GM19099 (cell line): ENCODE measurements around the gene PTPRU.

Source experiments
- POLR2A ChIP-seq: IDR thresholded peaks from 3 replicates; pipeline ENCODE4 v1.6.1; 2011; ENCODE audit warnings: low read depth; ENCODE audit not compliant: insufficient read length; ENCODE audit errors: extremely low read depth

PTPRU gene

DNA sequence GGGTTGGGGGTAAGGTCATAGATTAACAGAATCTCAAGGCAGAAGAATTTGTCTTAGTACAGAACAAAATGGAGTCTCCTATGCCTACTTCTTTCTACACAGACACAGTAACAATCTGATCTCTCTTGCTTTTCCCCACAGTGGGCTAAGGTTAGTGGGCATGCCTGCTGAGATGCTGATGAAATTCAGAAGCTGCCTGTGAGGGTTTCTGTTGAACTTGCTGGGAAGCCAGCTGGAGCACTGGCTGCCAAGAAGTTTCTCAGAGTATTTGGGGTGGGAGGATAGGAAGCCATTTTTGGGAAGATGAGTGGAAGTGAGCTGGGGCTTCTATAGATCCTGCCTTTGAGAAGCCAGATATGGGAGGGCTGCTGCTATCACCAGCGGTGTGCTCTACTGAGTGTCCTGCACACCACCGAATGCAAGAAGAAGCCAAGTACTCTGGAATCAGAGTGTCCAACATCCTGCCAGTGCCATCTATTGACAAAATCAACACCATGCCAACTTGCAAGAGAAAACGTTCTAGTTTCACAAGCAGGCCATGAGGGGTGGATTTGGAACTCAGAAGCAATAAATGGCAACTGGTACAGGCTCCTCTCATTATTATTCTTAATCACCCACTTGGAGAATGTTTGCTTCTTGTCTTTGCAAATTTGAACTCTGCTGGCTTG, 102.7 kb downstream of the PTPRU start:
- TF ChIP-seq POLR2A, result no peak

DNA sequence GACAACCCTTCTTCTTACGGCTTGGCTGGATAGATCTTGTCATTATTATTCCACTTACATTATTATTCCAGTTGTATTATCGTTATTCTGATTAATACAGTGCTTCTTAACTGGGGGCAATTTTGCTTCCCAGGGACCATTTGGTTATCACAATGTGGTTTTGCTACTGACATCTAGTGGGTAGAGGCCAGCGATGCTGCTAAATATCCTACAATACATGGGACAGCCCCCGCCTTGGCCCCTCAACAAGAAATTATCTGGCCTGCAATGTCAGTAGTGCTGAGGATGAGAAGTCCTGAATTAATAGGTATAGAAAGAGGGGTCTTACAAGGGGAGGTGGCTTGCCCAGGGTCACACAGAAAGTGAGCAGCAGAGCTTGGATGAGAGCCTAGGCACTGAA, 105.6 kb downstream of the PTPRU start:
- TF ChIP-seq POLR2A, result no peak

DNA sequence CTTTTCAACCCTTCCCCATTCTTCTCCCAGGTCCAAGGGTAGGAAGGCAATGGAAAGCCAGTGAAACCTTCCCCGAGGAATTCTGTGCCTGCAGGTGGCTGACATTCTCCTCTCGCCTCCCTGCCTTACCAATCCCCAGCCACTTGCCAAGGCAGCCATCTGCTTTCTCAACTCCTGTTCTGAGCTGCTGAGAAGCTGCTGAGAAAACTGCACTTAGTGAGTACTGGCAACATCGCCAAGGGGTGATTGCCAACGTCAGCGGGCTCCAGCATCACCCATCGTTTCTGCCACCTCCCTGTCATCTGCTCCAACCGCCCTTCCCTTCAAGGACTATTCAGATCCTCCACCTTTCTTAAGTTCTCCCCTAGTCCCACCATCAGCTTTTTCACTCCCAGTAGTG, 106.0 kb downstream of the PTPRU start:
- TF ChIP-seq POLR2A, result no peak

DNA sequence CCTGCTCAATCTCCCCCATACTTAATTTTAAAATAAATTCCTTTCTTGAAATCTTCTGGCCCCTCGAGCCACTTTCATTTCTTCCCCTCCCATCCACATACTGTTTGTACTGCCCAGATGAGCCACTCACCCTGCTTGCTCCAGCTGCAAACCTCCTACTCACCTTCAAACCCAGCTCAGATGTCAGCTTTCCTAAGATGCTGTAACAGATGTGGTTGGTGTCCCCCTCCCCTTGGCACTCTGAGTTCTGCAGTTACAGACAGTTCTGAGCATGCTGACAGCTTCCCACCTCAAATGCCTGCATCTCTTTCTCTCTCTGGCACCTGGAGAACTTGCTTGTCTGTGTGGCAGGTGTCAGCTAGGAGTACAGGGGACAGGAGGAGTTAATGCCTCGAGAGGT, 106.7 kb downstream of the PTPRU start:
- no peak for TF ChIP-seq POLR2A

DNA sequence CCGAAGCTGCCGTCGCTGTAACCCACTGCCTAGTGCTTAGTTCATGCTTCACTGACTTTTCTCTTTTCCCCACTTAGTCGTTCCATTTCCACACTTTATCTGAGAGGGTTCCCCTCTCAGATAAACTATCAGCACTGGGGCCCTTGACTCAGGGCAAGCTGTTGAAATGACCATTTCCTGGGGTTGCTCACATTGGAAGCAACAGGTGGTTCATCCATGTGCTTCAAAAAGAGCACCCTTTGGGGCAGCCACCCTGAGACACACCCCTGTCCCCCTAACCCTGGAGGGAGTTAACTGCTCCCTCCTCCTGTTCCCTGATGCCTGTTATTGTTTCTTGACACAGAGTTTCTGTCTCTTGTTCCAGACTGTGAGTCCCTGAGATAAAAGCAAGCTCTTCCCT, 107.2 kb downstream of the PTPRU start:
- no peak for TF ChIP-seq POLR2A

DNA sequence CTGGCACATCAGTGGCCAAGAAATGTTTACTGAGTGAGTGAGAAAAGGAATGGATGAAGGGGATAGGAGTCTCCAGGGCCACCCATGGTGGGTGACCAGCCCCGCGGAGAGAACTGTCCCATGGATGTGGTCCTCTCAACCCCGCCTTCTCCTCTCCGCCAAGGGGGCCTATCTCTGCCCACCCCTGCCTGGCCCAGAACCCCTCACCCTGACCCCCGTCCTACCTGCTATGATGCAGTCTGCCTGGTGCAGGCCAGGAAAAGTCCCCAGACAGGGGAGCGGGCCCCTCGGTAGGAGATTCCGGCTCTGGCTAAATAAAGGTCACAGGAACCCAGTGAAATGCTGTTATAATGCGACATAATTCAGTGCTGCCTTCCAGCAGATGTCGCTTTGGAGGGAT, 107.6 kb downstream of the PTPRU start:
- no peak for TF ChIP-seq POLR2A

DNA sequence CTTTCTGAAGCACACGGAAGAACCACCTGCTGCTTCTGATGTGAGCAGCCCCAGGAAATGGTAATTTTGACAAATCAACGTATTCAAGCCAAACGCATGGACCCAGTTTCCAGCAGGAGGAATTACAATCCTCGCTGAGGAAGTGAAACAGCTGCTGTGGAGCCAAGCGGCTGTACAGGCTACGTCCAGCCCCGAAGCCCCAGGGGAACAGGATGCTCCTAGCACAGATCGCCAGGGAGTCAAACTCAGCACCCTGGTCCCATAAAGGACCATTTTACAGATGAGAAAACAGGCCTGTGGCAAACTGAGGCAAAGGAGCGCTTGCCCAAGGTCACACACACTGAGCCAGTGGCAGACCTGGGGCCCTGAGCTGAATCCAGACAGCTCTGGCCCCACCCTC, 108.0 kb downstream of the PTPRU start:
- TF ChIP-seq POLR2A, result no peak

DNA sequence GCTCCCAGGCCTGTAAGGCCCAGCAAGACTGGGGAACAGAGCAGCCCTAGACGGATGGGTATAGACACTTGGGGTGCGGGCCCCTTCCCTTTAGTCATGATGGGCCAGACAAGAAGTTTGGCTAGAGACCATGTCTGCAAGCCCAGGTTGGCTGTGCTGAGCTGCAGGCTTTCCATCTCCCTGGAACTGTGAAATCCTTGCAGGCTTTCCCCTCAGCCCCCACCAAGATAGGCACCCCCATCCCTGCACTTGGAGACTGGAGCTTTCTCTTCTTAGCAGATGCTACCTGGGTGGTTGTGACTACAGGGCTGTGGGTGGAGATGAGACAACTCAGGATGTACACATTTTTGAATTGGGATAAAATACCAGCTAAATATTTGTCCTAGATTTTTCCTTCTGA, 110.3 kb downstream of the PTPRU start:
- no peak for TF ChIP-seq POLR2A

DNA sequence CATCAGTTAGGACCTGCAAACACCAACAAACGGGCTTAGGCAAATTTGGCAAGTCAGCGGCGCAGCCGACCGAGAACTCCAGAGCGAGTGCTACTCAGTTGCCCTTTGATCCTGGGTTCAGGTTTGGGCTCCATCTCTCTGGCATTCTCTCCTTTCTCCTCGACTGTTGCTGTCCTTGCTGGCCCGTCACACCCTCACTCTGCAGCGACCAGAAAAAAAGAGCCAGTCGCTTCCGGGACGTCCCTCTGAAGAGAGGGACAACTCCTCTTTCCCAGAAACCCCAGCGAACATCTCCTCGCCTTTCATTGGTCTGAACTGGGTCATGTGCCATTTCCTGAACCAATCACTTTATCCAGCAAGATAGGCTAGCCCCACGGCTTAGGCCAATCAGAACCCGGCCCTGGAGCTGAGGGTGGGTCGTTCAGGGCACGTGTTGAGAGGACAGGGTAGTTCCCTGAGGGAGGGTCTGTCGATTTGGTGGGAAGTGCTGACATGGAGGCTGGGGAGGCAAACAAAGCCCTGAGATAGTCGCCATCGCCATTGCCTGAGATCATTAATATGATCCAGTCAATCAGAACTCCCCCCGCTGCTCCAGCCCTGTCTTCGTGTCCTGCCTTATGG, 113.7 kb downstream of the PTPRU start:
- no peak for TF ChIP-seq POLR2A

DNA sequence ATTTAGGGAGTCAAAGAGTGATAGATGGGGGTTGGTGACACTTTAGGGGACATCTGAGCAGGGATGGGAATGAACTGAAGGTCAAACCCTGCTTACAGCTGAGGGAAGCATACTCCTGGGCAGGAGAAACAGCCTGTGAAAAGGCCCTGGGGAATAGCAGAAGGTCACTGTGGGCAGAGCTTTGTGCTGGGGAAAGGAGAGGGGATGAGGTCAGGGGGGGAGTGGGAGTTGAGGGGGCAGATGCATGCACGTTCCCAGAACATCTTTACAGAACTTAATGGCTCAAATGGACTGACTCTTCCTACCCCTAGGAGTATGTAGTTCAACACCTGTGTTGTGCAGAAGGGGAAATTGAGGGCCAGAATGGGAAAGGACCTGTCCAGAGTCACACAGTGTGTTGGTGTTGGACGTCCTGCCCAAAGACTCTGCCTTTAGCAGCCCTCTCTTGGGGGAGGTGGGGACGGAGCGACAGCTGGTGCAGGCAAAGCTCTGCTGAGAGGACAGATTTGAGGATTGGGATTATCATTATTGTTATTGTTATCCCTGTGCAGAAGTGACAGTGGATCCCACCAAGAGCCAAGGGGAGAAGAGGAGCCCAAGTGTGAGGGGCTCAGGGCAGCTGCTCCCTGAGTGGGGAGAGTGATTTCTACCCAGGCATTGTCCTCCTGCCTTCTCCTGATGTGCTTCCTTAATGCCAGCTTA, 116.5 kb downstream of the PTPRU start:
- TF ChIP-seq POLR2A, result no peak

DNA sequence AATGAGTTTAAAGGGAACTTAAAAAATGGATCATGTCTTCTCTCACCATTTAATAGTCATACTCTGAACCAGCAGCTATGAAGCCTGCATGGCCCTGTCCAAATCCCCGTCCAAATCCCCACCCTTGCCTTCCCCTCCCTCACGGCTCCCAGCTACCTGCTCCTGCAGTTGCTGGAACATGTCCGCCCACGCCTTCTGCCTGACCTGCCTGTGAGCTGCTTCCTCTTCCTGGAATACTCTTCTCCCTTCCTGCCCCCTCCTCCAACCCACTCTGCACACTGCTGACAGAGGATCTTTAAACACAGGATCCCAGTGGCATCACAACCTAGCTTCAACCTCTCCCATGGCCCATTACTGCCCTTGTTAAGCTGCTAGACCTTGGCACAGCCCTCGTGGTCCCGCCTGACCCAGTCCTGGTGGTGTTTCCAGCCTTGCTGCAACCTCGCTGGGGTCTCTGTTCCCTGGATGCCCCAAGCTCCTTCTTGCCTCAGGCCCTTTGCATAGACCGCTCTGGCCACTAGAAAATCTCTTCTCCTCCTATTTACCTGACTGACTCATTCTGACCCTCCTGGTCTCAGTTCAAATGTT, 118.3 kb downstream of the PTPRU start:
- TF ChIP-seq POLR2A, result no peak

DNA sequence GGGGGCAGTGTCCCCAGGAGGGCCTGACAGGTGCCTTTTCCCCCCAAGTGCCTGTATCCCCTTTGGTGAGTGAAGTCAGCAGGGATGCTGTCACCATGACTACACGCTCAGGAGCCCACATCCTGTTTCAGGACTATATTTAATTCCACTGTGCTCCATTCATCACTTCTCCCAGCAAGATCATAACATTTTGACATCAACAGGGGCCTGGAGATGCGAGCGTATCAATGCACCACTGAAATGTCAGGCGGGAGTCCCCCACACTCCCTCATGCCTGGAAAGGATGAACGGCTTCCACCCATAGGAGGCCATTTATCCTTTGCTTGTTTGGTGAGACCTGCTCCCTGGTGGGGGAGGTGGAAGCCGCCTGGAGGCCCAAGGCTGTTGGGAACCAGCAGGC, 119.1 kb downstream of the PTPRU start:
- TF ChIP-seq POLR2A, result no peak

DNA sequence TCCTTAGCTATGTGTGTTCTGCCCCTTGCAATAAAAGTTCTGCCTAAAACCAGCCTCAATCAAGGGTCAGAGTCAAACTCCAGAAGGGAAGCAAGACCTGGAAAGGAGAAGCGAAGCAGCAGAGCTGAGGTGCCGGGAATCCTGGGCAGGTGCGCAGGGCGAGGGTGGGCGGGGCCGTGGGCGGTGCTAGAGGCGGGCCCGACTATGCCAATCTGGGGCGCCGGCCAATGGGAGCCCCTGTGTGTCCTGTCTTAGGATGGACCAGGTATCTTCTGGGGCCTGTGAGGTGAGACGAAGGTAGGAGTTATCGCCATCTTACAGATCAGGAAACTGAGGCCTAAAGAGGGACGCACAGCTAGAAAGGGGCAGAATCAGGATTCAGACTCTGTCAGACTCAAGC, 120.3 kb downstream of the PTPRU start:
- TF ChIP-seq POLR2A, result no peak

DNA sequence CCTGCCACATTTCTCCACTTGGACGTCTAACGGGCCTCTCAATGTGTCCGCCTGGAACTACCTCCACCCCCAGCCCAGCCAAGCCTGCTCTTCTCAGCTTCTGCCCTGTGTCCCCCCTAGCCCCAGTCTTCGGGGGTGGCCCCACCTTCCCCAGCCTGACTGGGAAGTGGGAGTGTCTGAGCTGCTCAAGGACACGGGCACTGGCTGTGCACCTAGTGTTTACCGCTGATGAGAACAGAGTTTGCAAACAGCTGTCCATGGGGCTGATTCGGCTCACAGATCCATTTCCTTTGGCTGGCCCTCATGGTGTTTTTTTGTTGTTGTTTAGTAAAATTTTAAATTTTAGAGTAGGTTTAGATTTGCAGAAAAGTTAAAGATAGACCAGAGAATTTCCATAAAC, 121.1 kb downstream of the PTPRU start:
- TF ChIP-seq POLR2A, result no peak

DNA sequence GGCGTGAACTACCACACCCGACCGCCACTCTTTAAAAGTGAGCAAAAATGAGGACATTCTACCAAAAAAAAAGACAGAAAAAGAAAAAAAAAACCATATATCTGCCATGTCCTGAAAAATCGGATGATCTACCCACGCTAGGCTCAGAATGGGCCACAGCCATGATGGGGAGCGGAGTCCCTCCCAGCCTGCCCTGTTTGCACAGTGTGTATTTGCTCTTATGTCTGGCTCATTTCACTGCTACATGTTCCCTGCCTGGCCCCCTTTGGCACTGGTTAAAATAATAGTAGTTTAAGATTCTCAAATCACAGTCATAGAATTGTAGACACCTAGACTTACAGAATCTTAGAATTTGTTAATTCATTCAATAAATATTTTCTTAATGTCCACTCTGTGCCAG, 121.9 kb downstream of the PTPRU start:
- TF ChIP-seq POLR2A, result no peak

DNA sequence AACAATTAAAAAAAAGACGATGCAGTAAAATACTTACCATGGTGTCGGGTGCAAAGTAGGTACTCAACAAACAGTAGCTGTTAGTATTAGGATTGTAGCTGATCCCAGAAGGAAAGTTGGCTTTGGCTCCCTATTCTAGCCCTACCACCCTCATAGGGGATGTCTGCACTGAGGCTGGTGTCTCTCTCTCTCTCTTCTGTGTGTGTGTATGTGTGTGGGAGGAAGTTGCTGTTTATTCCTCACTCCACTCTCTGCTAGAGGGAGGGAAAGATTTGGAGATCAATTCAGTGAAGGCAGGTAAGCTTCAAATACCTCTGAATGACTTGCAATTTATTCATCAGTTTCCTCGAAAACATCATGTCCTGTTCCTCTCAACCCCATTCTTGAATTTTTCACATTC, 124.4 kb downstream of the PTPRU start:
- no peak for TF ChIP-seq POLR2A
